ENCODE data around the gene CDC42BPG. TPM values are rescaled to one million over a fixed set of nuclear protein-coding genes. Genes with fewer than 3 reads are reported as not detected.

The CDC42BPG gene
- total and polyA plus RNA-seq, 10 of the 15 experiments (the other 5 are each of a cell fraction or from before 2014, with no cell fraction given), result 0.02 to 1.3 (median 0.09) TPM; not detected in 1

DNA sequence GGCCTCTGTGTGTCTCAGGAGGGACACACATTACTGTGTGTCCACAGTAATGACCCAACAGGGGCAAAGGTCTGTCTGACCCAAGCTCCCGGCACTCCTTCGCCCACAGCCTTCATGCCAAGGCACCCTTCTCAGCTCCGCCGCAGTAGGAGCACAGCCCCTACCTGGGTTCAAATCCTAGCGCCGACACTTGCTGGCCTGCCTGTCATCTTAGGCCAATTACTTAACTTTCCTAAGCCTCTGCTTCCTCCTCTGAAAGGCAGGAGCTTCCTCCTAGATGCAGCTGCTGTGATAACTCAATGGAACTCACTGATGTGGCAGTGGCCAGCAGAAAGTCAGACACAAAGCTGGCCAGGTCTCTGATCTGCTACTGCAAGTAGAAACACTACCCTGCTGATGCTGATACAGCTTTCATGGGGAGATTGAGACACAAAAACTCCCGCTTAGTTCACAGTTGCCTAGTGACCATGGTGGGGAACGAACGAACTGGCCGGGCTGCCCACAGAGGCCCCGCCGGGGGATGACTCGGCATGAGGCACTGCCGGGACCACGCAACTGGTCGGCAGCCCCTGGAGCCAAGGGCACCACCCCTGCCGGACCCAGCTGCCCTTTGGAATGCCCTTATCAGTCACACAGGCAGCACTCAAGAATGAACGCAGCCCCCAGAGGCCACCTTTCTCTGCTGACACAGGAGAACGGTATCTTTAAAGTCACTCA is 25.9 kb upstream of the CDC42BPG start:
- H3K4me3 ChIP-seq, result peak overlapping the region; percentile 62
- peaks cover 83% of the 10 kb centered on the region for H3K4me1 ChIP-seq (ENCODE audit: control insufficient read depth, insufficient read depth, low read length)
- ChIA-PET RAD21 (ENCODE audit: unreplicated experiment) (interaction anchor here (1.0 to 15.8 kb wide), 6 partner anchors 7 to 144 kb away, joined by 3 to 316 read pairs (median 16); partner anchors contain the start of genes ARL2, CDC42BPG and EHD1), POLR2A (interaction anchor here (0.5 to 24.3 kb wide), 5 partner anchors 9 to 142 kb away, joined by 5 to 620 read pairs (median 30); partner anchors contain the start of genes CDC42BPG and EHD1), SMC1A (ENCODE audit: uncharacterized antibody, unreplicated experiment) (interaction anchor here (0.6 to 15.0 kb wide), 3 partner anchors 9 to 19 kb away, joined by 3 to 306 read pairs (median 12); no protein-coding TSS in a partner anchor), CTCF (interaction anchor here (1.5 to 28.8 kb wide), 5 partner anchors 9 to 251 kb away, joined by 3 to 1208 read pairs (median 37); partner anchors contain the start of genes CDC42BPG, EHD1 and FAU)
- peak overlapping the region; percentile 73 for H3K9ac ChIP-seq (ENCODE audit: control insufficient read depth, insufficient read depth, low read length)
- no peak for FAIRE-seq
- in situ Hi-C loops (cut with MboI), result no loop called here
- no peak overlapping the region for H2AFZ ChIP-seq (ENCODE audit: control insufficient read depth, low read depth, low read length)
- H3K27ac ChIP-seq (ENCODE audit: control insufficient read depth, insufficient read depth), result peak overlapping the region; percentile 92
- H3K9me3 ChIP-seq (replicated peaks; ENCODE audit: control insufficient read depth, insufficient read depth, low read length), result no peaks in the 10 kb centered on the region
- TF ChIP-seq NKRF (conservative IDR thresholded peaks at IDR 0.05), result 0 out of 2 replicates have a peak, but pooled peaks have one; percentile 24
- peak; percentile 43; the same call in 1 of the 2 replicates for TF ChIP-seq POLR2AphosphoS5 (IDR thresholded peaks at IDR 0.05; ENCODE audit: low read length)
- TF ChIP-seq, protein P1, sequence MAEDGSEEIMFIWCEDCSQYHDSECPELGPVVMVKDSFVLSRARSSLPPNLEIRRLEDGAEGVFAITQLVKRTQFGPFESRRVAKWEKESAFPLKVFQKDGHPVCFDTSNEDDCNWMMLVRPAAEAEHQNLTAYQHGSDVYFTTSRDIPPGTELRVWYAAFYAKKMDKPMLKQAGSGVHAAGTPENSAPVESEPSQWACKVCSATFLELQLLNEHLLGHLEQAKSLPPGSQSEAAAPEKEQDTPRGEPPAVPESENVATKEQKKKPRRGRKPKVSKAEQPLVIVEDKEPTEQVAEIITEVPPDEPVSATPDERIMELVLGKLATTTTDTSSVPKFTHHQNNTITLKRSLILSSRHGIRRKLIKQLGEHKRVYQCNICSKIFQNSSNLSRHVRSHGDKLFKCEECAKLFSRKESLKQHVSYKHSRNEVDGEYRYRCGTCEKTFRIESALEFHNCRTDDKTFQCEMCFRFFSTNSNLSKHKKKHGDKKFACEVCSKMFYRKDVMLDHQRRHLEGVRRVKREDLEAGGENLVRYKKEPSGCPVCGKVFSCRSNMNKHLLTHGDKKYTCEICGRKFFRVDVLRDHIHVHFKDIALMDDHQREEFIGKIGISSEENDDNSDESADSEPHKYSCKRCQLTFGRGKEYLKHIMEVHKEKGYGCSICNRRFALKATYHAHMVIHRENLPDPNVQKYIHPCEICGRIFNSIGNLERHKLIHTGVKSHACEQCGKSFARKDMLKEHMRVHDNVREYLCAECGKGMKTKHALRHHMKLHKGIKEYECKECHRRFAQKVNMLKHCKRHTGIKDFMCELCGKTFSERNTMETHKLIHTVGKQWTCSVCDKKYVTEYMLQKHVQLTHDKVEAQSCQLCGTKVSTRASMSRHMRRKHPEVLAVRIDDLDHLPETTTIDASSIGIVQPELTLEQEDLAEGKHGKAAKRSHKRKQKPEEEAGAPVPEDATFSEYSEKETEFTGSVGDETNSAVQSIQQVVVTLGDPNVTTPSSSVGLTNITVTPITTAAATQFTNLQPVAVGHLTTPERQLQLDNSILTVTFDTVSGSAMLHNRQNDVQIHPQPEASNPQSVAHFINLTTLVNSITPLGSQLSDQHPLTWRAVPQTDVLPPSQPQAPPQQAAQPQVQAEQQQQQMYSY (CRISPR knock-in tag; IDR thresholded peaks at IDR 0.05), result no peak
- peak; percentile 13 for TF ChIP-seq POLR2A (IDR thresholded peaks at IDR 0.05; ENCODE audit: low read depth, low read length)
- no peaks in the 10 kb centered on the region for H3K27me3 ChIP-seq (replicated peaks in 1 of 2; ENCODE audit: control insufficient read depth in 2 of 2, insufficient read depth in 2 of 2, low read length in 1 of 2)
- peaks cover 3% of the 10 kb centered on the region; the same call in 1 of the 2 replicates for H4K20me1 ChIP-seq (ENCODE audit: control insufficient read depth, insufficient read depth)
- no TSS peak for BruUV-seq (replicated peaks)
- DNase-seq (ENCODE audit: low read depth, low spot score), result no peak
- peak overlapping the region; percentile 62 for H3K4me2 ChIP-seq (ENCODE audit: control insufficient read depth, insufficient read depth)
- 33% methylated on average over 19 of the region's 19 CpGs for WGBS (ENCODE audit: insufficient coverage, insufficient replicate concordance, low lambda C conversion rate, missing lambda C conversion rate)
- peaks cover 89% of the 10 kb centered on the region for H3K79me2 ChIP-seq (ENCODE audit: control insufficient read depth, insufficient read depth, low read length)
- intact Hi-C loops (cut with micrococcal nuclease; ENCODE audit: unreplicated experiment), result loop anchor here (10.0 kb wide), 1 partner anchor 844 kb away; the partner anchor contains the start of gene KAT5
- H3K36me3 ChIP-seq (ENCODE audit: control insufficient read depth in 2 of 2, insufficient read depth in 2 of 2, low read length in 1 of 2), result peaks cover 17 to 35% of the 10 kb centered on the region in 2 experiments
- ATAC-seq, result peak; percentile 3; the same call in 2 of the 3 replicates
